K562 (cell line): Measurements from ENCODE around the gene PTPN1. TPM values are rescaled to one million over a fixed set of nuclear protein-coding genes. Genes with fewer than 3 reads are reported as not detected.

ENCODE experiments used
- ATAC-seq: fragments of 200-7000 bp; cut with Tn5 transposase; 3 replicates; pipeline ENCODE4 v1.9.1; 2020; ENCODE audit warnings: moderate library complexity
- BruUV-seq: library from RNA; stranded (reverse); fragments of 400-500 nt; replicated peaks from 2 replicates; lab custom pipeline; 2021; lab: Mats Ljungman, UMichigan
- CTCF ChIA-PET: fragments of 300-600 bp; formaldehyde crosslinking; extraction: SDS; loops from one replicate; lab custom pipeline; 2021; ENCODE audit warnings: low intra/inter-chr PET ratio; lab: Yijun Ruan, JAX
- POLR2A ChIA-PET: fragments of 300-600, 350-650 bp; sonication (Branson Sonifier 250); formaldehyde crosslinking; extraction: SDS; loops from one replicate; lab custom pipeline; 2021; ENCODE audit warnings: antibody characterized with exemption, inconsistent platforms; lab: Yijun Ruan, JAX
- DNase-seq, 4 experiments: peaks; one replicate each; pipeline versions ENCODE4 v3.0.0 to v3.0.0-alpha.2; 2011 to 2018; ENCODE audit warnings: low spot score in 3 of 4, mixed read lengths in 3 of 4; ENCODE audit errors: extremely low read depth in 1 of 4
- FAIRE-seq: peaks from 2 replicates; lab custom pipeline; 2011; peaks lifted over from hg19 to GRCh38; lab: Jason Lieb, UNC
- H2AFZ ChIP-seq: 2 replicates; pipeline ENCODE4 v1.6.0; 2011; ENCODE audit warnings: low read depth, low read length, control low read depth, inconsistent platforms
- H3K27ac ChIP-seq: fragments of 200-600 bp; 3 replicates; pipeline ENCODE4 v1.8.0; 2011; ENCODE audit warnings: low read depth, mild to moderate bottlenecking, control low read depth, inconsistent platforms, low read length, moderate library complexity, mixed read lengths; ENCODE audit errors: extremely low read depth
- H3K27me3 ChIP-seq, 2 experiments: fragments of 300-600 bp in 1 of 2; 2 replicates in 1 of 2; 3 replicates in 1 of 2; pipeline versions ENCODE4 v1.6.0 to v1.8.0; 2011; ENCODE audit warnings: inconsistent platforms in 2 of 2, low read length in 2 of 2, mild to moderate bottlenecking in 1 of 2, mixed read lengths in 1 of 2, moderate library complexity in 1 of 2; ENCODE audit not compliant: control insufficient read depth in 2 of 2, insufficient read depth in 2 of 2
- H3K36me3 ChIP-seq: fragments of 300-600 bp; 3 replicates; pipeline ENCODE4 v1.8.0; 2011; ENCODE audit warnings: mild to moderate bottlenecking, low read length, inconsistent platforms; ENCODE audit not compliant: control insufficient read depth, insufficient read depth
- H3K4me1 ChIP-seq, 2 experiments: fragments of 200-600 bp in 1 of 2; replicated peaks in 1 of 2; 2 replicates in 1 of 2; 3 replicates in 1 of 2; pipeline versions ENCODE4 v1.5.1 to v1.8.0; 2011; ENCODE audit warnings: inconsistent platforms in 2 of 2, low read length in 2 of 2, mild to moderate bottlenecking in 1 of 2, mixed read lengths in 1 of 2, moderate library complexity in 1 of 2; ENCODE audit not compliant: control insufficient read depth in 2 of 2, insufficient read depth in 2 of 2
- H3K4me2 ChIP-seq: 2 replicates; pipeline ENCODE4 v1.6.1; 2011; ENCODE audit warnings: low read length, control low read depth, inconsistent platforms, mixed read lengths; ENCODE audit not compliant: insufficient read depth
- H3K4me3 ChIP-seq: fragments of 200-600 bp; sonication (generic), shearing (Covaris generic); 2 replicates; pipeline ENCODE4 v1.5.1; 2016; ENCODE audit warnings: control low read depth, inconsistent platforms
- H3K79me2 ChIP-seq: fragments of 200-600 bp; 3 replicates; pipeline ENCODE4 v1.8.0; 2011; ENCODE audit warnings: low read length, inconsistent platforms; ENCODE audit not compliant: control insufficient read depth, insufficient read depth
- H3K9ac ChIP-seq, 2 experiments: 2 replicates each; pipeline versions ENCODE4 v1.6.0 to v1.6.1; 2011; ENCODE audit warnings: low read depth in 2 of 2, low read length in 2 of 2, control low read depth in 1 of 2, inconsistent platforms in 1 of 2, mild to moderate bottlenecking in 1 of 2, mixed read lengths in 1 of 2; ENCODE audit not compliant: insufficient read depth in 1 of 2
- H3K9me1 ChIP-seq: one replicate; pipeline ENCODE4 v1.6.0; 2011; ENCODE audit warnings: inconsistent platforms, mild to moderate bottlenecking, low read length, moderate library complexity; ENCODE audit not compliant: control insufficient read depth, insufficient read depth
- H3K9me3 ChIP-seq: replicated peaks from 2 replicates; pipeline ENCODE4 v1.5.1; 2011; ENCODE audit warnings: low read depth, low read length, inconsistent platforms; ENCODE audit not compliant: control insufficient read depth, insufficient read depth
- H4K20me1 ChIP-seq: replicated peaks from 2 replicates; pipeline ENCODE4 v1.6.1; 2011; ENCODE audit warnings: low read length, inconsistent platforms, mixed read lengths; ENCODE audit not compliant: control insufficient read depth, insufficient read depth
- HMBOX1 ChIP-seq: sonication (generic); IDR thresholded peaks from 2 replicates; pipeline ENCODE4 v1.6.1; 2016
- IFI16 ChIP-seq: fragments of 250-450 bp; sonication (Bioruptor Pico); IDR thresholded peaks from 2 replicates; pipeline ENCODE4 v2.1.2; 2022; ENCODE audit warnings: mild to moderate bottlenecking, inconsistent platforms
- PBX2 ChIP-seq, 2 experiments: IDR thresholded peaks in 1 of 2; conservative IDR thresholded peaks in 1 of 2; 2 replicates each; pipeline ENCODE4 v1.6.1; 2016; ENCODE audit warnings: low read depth in 2 of 2, mild to moderate bottlenecking in 1 of 2, missing compliant biosample characterization in 1 of 2, missing genetic modification characterization in 1 of 2, moderate library complexity in 1 of 2
- SMAD3 ChIP-seq: fragments of 450-650 bp; formaldehyde crosslinking; conservative IDR thresholded peaks from 2 replicates; pipeline ENCODE4 v1.4.0; 2020; ENCODE audit warnings: mild to moderate bottlenecking
- YBX1 ChIP-seq: fragments of 450-650 bp; IDR thresholded peaks from 2 replicates; pipeline ENCODE4 v1.7.1; 2016; ENCODE audit warnings: mild to moderate bottlenecking
- ZNF140 ChIP-seq: fragments of 250-450 bp; sonication (Bioruptor Pico); IDR thresholded peaks from 2 replicates; pipeline ENCODE4 v1.8.0; 2021; ENCODE audit warnings: moderate library complexity, mild to moderate bottlenecking, inconsistent platforms
- ZNF224 ChIP-seq: sonication (generic); formaldehyde crosslinking; IDR thresholded peaks from 2 replicates; pipeline ENCODE4 v1.8.0; 2022; ENCODE audit warnings: mild to moderate bottlenecking, missing genetic modification reagents
- ZNF354B ChIP-seq: fragments of 250-450 bp; sonication (Bioruptor Pico); IDR thresholded peaks from 2 replicates; pipeline ENCODE4 v1.4.0; 2020
- WGBS: fragments of 100-300 bp; shearing (Covaris generic); methylation state at CpG from one replicate; pipeline ENCODE4 v1.1.6; 2016; ENCODE audit warnings: low coverage, mixed read lengths; ENCODE audit not compliant: insufficient coverage; ENCODE audit errors: missing lambda C conversion rate; 5-methylcytosine and 5-hydroxymethylcytosine counted together
- in situ Hi-C: fragments of 300-500 bp; cut with MboI; formaldehyde crosslinking; loops from 4 replicates; pipeline ENCODE4 v1.15.0; 2018; ENCODE audit warnings: inconsistent platforms, mixed read lengths
- intact Hi-C: fragments of 100-400 bp; cut with micrococcal nuclease; formaldehyde crosslinking; loops from 2 replicates; pipeline ENCODE4 v1.14.2; 2022
- polyA plus RNA-seq, 8 experiments: library from polyadenylated mRNA; depleted of rRNA in 4 of 8; stranded (reverse) in 5 of 8; unstranded in 3 of 8; fragments of >200 nt; fragmentation: Nextera tagmentation in 2 of 8; fragmentation: Illumina TruSeq in 1 of 8; extraction: Ambion mirVana in 2 of 8; extraction: Trizol in 1 of 8; gene quantifications; 2 replicates each; pipeline versions ENCODE4 v1.2.1 to v1.2.3, GENCODE V29; 2011 to 2014; ENCODE audit warnings: inconsistent platforms in 1 of 8, missing spikeins in 1 of 8
- total RNA-seq, 7 experiments: library from RNA; depleted of rRNA in 6 of 7; stranded (reverse); fragments of >200 nt in 6 of 7; fragmentation: Illumina TruSeq in 2 of 7; extraction: Trizol in 2 of 7; gene quantifications; 2 replicates each; pipeline versions ENCODE4 v1.2.1 to v1.2.3, GENCODE V29; 2011 to 2021; ENCODE audit warnings: low replicate concordance in 1 of 7
- TF ChIP-seq, protein P1 (sequence below): sonication (generic); formaldehyde crosslinking; IDR thresholded peaks from 2 replicates; pipeline ENCODE4 v1.4.0; 2020; ENCODE audit warnings: mild to moderate bottlenecking, missing genetic modification reagents

PTPN1 gene
- total and polyA plus RNA-seq, 9 of the 15 experiments (the other 6 are each of a cell fraction or from before 2014, with no cell fraction given) = 11.0 to 85.3 (median 54.0) TPM

GRCh38 chr20:50579511-50579910 is 69.3 kb downstream of the PTPN1 start:
- Histone ChIP-seq H3K4me1 (peaks cover 0 to 11% of the 10 kb centered on the region in 2 experiments; a peak in 1 of 5 replicates), H3K9me1 (no peaks in the 10 kb centered on the region), H3K4me3 (no peak overlapping the region), H3K4me2 (no peak overlapping the region), H3K79me2 (no peaks in the 10 kb centered on the region), H2AFZ (no peak overlapping the region), H3K36me3 (peaks cover 92% of the 10 kb centered on the region), H3K27me3 (no peaks in the 10 kb centered on the region), H3K9ac (no peak overlapping the region), H4K20me1 (0 out of 2 replicates have a peak, but pooled peaks cover 3% of the 10 kb centered on the region), H3K27ac (no peak overlapping the region), H3K9me3 (no peaks in the 10 kb centered on the region)
- ATAC-seq (no peak), FAIRE-seq (no peak), DNase-seq (no peak)
- WGBS = 90% methylated on average over 10 of the region's 10 CpGs
- intact Hi-C loops = no loop called here
- TF ChIP-seq ZNF140 (CRISPR knock-in tag) (no peak), YBX1 (no peak), SMAD3 (no peak), PBX2 (CRISPR knock-in tag; IDR thresholded peaks at IDR 0.05; ENCODE audit: low read depth) (no peak), PBX2 (tag; conservative IDR thresholded peaks at IDR 0.05; ENCODE audit: low read depth) (no peak), HMBOX1 (no peak), ZNF354B (CRISPR knock-in tag) (no peak), IFI16 (no peak), ZNF224 (CRISPR knock-in tag) (no peak)
- TF ChIP-seq, protein P1, sequence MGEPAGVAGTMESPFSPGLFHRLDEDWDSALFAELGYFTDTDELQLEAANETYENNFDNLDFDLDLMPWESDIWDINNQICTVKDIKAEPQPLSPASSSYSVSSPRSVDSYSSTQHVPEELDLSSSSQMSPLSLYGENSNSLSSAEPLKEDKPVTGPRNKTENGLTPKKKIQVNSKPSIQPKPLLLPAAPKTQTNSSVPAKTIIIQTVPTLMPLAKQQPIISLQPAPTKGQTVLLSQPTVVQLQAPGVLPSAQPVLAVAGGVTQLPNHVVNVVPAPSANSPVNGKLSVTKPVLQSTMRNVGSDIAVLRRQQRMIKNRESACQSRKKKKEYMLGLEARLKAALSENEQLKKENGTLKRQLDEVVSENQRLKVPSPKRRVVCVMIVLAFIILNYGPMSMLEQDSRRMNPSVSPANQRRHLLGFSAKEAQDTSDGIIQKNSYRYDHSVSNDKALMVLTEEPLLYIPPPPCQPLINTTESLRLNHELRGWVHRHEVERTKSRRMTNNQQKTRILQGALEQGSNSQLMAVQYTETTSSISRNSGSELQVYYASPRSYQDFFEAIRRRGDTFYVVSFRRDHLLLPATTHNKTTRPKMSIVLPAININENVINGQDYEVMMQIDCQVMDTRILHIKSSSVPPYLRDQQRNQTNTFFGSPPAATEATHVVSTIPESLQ (CRISPR knock-in tag) = no peak
- POLR2A ChIA-PET = interaction anchor here (0.6 kb wide), 1 partner anchor 406 kb away, joined by 5 read pairs; no protein-coding TSS in a partner anchor
- CTCF ChIA-PET = interaction anchor here (0.6 to 3.5 kb wide), 4 partner anchors 8 to 393 kb away, joined by 3 to 20 read pairs (median 4); no protein-coding TSS in a partner anchor
- BruUV-seq = no TSS peak
- in situ Hi-C loops = loop anchor here (5.0 to 10.0 kb wide), 2 partner anchors 392 to 605 kb away; no protein-coding TSS in a partner anchor
